Gastroesophageal sphincter (tissue), 4 donors: ENCODE measurements around the gene RBBP8NL. TPM values are rescaled to one million over a fixed set of nuclear protein-coding genes. Genes with fewer than 3 reads are reported as not detected.
"Not testable (repeated sequence)": the region's sequence is repeated elsewhere in the genome, so short reads cannot be mapped to it uniquely, and the experiment has no call there.

ENCODE experiments used
- ATAC-seq: fragments of 150-250 bp; one replicate; pipeline ENCODE4 v1.9.1; 2016; ENCODE audit warnings: mild to moderate bottlenecking, moderate library complexity
- H3K27ac ChIP-seq, 4 donors: fragments of 200-600 bp; sonication (generic) in 3 of 4; 1 replicate in 3 of 4; 2 replicates in 1 of 4; pipeline ENCODE4 v1.5.1; 2016 to 2019
- H3K27me3 ChIP-seq: fragments of 200-600 bp; sonication (generic); one replicate; pipeline ENCODE4 v1.5.1; 2019
- H3K36me3 ChIP-seq, 2 donors: fragments of 200-600 bp; sonication (generic); one replicate each; pipeline ENCODE4 v1.5.1; 2019; ENCODE audit warnings: control low read depth in 1 of 2
- H3K4me1 ChIP-seq, 3 donors: fragments of 200-600 bp; sonication (generic); 1 replicate in 2 of 3; 2 replicates in 1 of 3; pipeline ENCODE4 v1.5.1; 2016 to 2019; ENCODE audit warnings: control low read depth in 2 of 3
- H3K4me3 ChIP-seq, 2 donors: fragments of 200-600 bp; sonication (generic); one replicate each; pipeline ENCODE4 v1.5.1; 2019; ENCODE audit warnings: mild to moderate bottlenecking in 1 of 2, moderate library complexity in 1 of 2
- H3K9me3 ChIP-seq, 3 donors: fragments of 200-600 bp; sonication (generic); one replicate each; pipeline ENCODE4 v1.5.1; 2017 to 2019; ENCODE audit warnings: control low read depth in 2 of 3
- CTCF ChIP-seq, 4 experiments: fragments of 200-600 bp in 2 of 4; fragments of 450-650 bp in 2 of 4; sonication (generic) in 1 of 4; IDR thresholded peaks; one replicate each; pipeline ENCODE4 v1.5.1; 2017 to 2019; ENCODE audit warnings: antibody characterized with exemption in 4 of 4, mild to moderate bottlenecking in 2 of 4, moderate library complexity in 2 of 4
- EP300 ChIP-seq: sonication (generic); formaldehyde crosslinking; IDR thresholded peaks from one replicate; pipeline ENCODE4 v1.6.1; 2017; ENCODE audit warnings: antibody characterized with exemption, mild to moderate bottlenecking
- POLR2A ChIP-seq, 2 donors: fragments of 450-650 bp; IDR thresholded peaks; one replicate each; pipeline ENCODE4 v1.6.1; 2017; ENCODE audit warnings: antibody characterized with exemption in 2 of 2, mild to moderate bottlenecking in 2 of 2, moderate library complexity in 1 of 2
- POLR2AphosphoS5 ChIP-seq: sonication (generic); formaldehyde crosslinking; IDR thresholded peaks from one replicate; pipeline ENCODE4 v1.6.1; 2017; ENCODE audit warnings: antibody characterized with exemption
- WGBS, 2 donors: methylation state at CpG; one replicate each; pipeline ENCODE4 v1.1.5; 2018; ENCODE audit warnings: low coverage in 1 of 2; 5-methylcytosine and 5-hydroxymethylcytosine counted together
- total RNA-seq, 4 donors: library from RNA; depleted of rRNA; stranded (reverse); fragments of >200 nt; gene quantifications; one replicate each; pipeline ENCODE4 v1.1.0, GENCODE V29; 2016

Gene RBBP8NL
- total RNA-seq, 4 donors from 2014 or later = 0.20 TPM; not detected in 3

GRCh38 chr20:62428396-62429295, 1.3 kb upstream of the RBBP8NL start:
- Histone ChIP-seq H3K9me3 (no peaks in the 10 kb centered on the region), H3K4me1 (peaks cover 0 to 8% (median 0%) of the 10 kb centered on the region in 3 donors), H3K27ac (no peak overlapping the region), H3K27me3 (peaks cover 38% of the 10 kb centered on the region), H3K4me3 (no peak overlapping the region), H3K36me3 (no peaks in the 10 kb centered on the region)
- TF ChIP-seq POLR2AphosphoS5 = no peak
- TF ChIP-seq POLR2A (IDR thresholded peaks at IDR 0.05) = no peak
- TF ChIP-seq CTCF (IDR thresholded peaks at IDR 0.05) = no peak
- no peak for TF ChIP-seq EP300
- 55 to 67% methylated on average over 3 to 13 of the region's 31 CpGs for WGBS, 2 donors
- no peak for ATAC-seq

- peaks cover 45% of the 10 kb centered on the region for H3K27me3 ChIP-seq
- TF ChIP-seq POLR2AphosphoS5 (no peak), CTCF (IDR thresholded peaks at IDR 0.05) (no peak), EP300 (no peak), POLR2A (IDR thresholded peaks at IDR 0.05) (no peak)
- H3K36me3 ChIP-seq = no peaks in the 10 kb centered on the region
- H3K4me1 ChIP-seq = peaks cover 0 to 1% (median 0%) of the 10 kb centered on the region in 3 donors
- no peak overlapping the region for H3K4me3 ChIP-seq
- WGBS, 2 donors = no CpG with 5 or more reads among the region's 10 CpGs
- H3K9me3 ChIP-seq = no peaks in the 10 kb centered on the region
- no peak overlapping the region for H3K27ac ChIP-seq
- no peak for ATAC-seq
Observed at GRCh38 chr20:62428002-62428372, 648 bp upstream of the RBBP8NL start.

- TF ChIP-seq CTCF (IDR thresholded peaks at IDR 0.05) (no peak), EP300 (no peak), POLR2AphosphoS5 (no peak), POLR2A (IDR thresholded peaks at IDR 0.05) (no peak)
- no peaks in the 10 kb centered on the region for H3K4me1 ChIP-seq
- no peak overlapping the region for H3K4me3 ChIP-seq
- no peaks in the 10 kb centered on the region for H3K9me3 ChIP-seq
- no peak overlapping the region for H3K27ac ChIP-seq
- no peak for ATAC-seq
- H3K36me3 ChIP-seq = no peaks in the 10 kb centered on the region
- peaks cover 48% of the 10 kb centered on the region for H3K27me3 ChIP-seq
- no CpG with 5 or more reads among the region's 22 CpGs for WGBS, 2 donors
Observed at GRCh38 chr20:62426699-62427131, 624 bp downstream of the RBBP8NL start.

GRCh38 chr20:62426059-62426348, 1.3 kb downstream of the RBBP8NL start:
- not testable (repeated sequence) for H3K27ac ChIP-seq, ATAC-seq, H3K9me3 ChIP-seq, H3K36me3 ChIP-seq, H3K4me1 ChIP-seq, H3K4me3 ChIP-seq
- 77 to 85% methylated on average over 4 of the region's 4 CpGs for WGBS, 2 donors
- H3K27me3 ChIP-seq = peaks cover 48% of the 10 kb centered on the region

GRCh38 chr20:62425281-62426058, 1.9 kb downstream of the RBBP8NL start:
- Histone ChIP-seq H3K9me3 (no peaks in the 10 kb centered on the region), H3K4me3 (no peak overlapping the region), H3K27me3 (peaks cover 48% of the 10 kb centered on the region), H3K4me1 (no peaks in the 10 kb centered on the region), H3K36me3 (no peaks in the 10 kb centered on the region), H3K27ac (no peak overlapping the region)
- TF ChIP-seq CTCF (IDR thresholded peaks at IDR 0.05) = no peak
- TF ChIP-seq POLR2AphosphoS5 = no peak
- TF ChIP-seq EP300 = no peak
- no peak for TF ChIP-seq POLR2A (IDR thresholded peaks at IDR 0.05)
- ATAC-seq = no peak
- WGBS, 2 donors = 55 to 83% methylated on average over 1 of the region's 21 CpGs
